Measurements from ENCODE around the gene DMBX1.

DNA sequence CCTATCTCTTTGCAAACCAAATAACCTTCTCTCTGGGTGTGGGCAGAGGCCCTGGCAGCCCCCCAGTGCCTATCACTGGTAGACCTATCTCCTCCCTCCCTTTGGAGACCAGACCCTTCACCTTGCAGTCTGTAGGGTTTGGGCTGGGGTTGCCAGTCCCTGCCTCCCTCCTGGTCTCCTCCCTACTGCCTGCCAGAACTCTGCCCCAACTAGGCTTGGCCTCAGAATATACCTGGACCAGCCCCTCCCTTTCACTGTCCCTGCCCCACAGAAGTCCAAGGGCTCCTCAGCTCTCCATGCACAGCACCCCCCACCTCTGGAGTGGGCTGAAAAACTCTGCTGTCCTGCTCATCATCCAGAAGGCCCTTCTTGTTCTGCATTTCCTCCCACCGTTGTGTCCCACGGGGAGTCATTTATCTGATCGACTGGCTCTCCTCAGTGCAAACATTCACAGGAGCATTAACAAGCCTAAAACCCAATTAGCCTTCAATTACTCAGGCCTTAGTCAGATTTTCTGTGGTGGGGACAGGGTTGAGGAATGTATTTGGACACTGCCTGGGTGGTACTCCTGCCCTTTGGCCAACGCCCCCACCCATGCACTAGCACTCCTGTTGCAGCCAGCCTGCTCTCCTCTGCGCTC, 27.7 kb upstream of the DMBX1 start:
- TF ChIP-seq, protein P1, sequence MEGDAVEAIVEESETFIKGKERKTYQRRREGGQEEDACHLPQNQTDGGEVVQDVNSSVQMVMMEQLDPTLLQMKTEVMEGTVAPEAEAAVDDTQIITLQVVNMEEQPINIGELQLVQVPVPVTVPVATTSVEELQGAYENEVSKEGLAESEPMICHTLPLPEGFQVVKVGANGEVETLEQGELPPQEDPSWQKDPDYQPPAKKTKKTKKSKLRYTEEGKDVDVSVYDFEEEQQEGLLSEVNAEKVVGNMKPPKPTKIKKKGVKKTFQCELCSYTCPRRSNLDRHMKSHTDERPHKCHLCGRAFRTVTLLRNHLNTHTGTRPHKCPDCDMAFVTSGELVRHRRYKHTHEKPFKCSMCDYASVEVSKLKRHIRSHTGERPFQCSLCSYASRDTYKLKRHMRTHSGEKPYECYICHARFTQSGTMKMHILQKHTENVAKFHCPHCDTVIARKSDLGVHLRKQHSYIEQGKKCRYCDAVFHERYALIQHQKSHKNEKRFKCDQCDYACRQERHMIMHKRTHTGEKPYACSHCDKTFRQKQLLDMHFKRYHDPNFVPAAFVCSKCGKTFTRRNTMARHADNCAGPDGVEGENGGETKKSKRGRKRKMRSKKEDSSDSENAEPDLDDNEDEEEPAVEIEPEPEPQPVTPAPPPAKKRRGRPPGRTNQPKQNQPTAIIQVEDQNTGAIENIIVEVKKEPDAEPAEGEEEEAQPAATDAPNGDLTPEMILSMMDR (IDR thresholded peaks at IDR 0.05; ENCODE audit: low read depth, low read length, poor library complexity, severe bottlenecking), result no peak
- TF ChIP-seq EZH2phosphoT487 (IDR thresholded peaks at IDR 0.05; ENCODE audit: borderline replicate concordance, low read length), result no peak
